Measurements from ENCODE around the gene RNF41.
"Not testable (repeated sequence)": the region's sequence is repeated elsewhere in the genome, so short reads cannot be mapped to it uniquely, and the experiment has no call there.

The RNF41 gene

DNA sequence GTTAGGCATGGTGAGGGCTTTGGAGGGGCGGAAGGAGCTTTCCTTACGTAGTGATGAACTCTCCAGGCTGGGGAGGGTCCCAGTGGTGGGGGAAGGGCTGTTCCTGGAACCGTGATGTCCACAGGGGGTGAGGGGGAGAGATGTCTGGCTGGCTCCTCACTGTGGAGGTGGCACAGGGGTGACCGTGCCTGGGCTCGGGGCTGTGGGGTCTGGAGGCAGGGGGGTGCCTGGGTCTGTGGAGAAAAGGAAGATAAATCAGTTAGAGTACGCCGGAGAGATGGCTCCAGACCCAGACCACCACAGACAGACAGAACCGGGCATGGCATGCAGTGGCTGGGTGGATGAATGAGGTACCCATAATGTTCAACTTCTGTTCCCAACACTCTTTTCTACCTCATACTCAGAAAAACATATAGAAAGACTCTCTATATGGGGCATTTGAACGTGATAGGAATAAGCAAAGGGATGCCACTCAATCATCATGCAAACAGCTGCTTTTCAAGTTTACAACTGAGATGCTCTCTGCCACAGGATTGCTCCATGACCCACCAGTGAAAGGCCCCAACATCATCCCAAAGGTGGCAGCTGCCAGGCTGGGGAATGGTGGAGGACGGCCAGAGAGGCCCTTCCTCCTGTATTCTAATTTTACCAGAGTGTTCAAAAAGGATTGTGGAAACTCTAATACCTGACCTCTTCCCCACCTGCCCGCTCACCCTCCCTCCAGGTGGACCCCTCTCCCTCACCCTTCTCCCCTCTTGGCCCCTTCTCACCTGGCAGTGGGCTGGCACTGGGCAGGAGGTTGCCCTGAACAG lies 58.0 kb downstream of the RNF41 start:
- no peak for DNase-seq

DNA sequence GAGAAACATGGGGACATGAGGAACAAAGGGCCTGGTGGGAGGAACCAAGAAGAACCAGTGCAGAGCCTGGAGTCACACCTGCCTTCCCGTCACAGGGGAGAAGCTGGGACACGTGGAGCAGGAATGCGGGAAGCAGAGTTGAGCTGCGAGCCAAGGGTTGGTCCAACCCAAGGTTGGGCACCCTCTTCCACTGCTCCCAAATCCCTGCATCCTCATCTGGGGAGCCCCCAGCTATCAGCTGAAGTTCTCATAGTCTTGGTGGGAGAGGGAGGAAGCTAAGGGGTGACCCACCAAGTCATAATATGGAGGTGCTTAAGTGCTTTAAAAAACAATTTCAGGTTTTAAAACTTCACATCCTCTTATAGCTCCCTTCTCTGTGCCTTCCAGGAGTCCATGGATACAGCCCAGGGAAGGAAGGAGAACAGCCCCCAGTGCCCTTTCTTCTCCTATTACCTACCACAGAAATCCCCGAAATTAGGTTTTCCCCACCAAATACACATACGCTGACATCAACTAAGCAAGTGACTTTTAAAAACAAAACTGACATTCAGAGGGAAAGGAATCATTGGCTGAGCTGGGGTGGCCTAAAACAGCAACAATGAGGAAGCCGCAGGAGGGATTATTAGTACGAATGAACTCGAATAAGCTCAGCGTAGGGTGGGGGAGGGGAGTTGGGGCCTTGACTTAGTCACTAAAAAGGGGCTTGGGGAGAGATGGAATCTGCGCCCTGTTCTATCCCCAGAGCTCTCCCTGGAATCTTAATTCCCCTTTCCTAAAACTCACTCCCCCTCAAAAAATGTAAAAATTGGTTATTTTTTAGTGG lies 59.0 kb downstream of the RNF41 start:
- DNase-seq = no peak

- DNase-seq = no peak
Observed at GRCh38 chr12:56161690-56162351, 59.9 kb downstream of the RNF41 start.

GRCh38 chr12:56160894-56161689 lies 60.6 kb downstream of the RNF41 start:
- no peak for DNase-seq

DNA sequence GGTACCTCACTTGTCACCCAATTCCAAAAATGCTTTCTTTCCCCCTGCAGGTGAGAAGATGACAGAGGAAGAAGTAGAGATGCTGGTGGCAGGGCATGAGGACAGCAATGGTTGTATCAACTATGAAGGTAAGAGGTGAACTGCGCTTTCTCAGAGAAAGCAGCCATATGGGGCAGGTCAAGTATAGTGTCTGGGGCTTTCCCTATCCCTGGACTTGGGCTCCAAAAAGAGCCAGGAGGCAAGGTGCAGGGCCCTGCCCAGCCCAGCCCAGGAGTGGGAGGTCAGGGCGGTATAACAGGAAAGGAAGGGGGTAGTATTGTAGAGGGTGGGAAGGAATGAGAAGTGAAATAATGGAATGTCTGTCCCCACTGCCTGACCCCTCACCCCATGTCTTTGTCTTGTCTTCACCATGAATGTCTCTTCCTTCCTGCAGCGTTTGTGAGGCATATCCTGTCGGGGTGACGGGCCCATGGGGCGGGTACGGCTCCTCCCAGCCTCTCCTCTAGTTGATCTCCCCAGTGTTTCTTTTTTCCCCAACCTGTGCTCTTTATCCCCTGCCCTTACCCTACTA lies 61.4 kb downstream of the RNF41 start:
- DNase-seq = no peak

GRCh38 chr12:56159482-56160192 lies 62.1 kb downstream of the RNF41 start:
- no peak for DNase-seq

DNA sequence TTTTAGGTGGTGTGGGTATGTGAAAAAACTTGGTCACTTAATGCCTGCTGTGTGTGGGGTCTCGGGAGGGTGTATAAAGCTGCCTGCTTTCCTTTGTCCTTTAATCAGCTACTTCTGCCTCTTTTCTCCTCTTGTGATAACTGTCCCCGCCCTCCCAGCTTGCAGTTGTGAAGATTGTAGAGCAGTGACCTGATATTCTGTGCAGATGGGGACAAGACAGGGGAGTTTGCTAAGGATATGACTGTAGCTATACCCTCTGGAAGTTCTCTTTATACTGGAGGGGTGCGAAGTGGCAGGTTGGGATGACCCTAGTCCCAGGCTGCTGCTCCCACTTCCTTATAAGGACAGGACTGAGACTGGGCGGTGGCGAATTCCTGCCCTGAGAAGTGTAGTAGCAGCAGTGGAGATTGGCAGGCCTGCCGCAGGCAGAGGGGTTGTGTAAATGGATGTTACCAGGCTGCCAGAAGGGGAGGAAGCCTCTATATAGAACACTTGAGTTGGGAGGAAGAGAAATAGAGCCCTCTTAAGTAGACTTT lies 62.7 kb downstream of the RNF41 start:
- DNase-seq = peak; percentile 59

- DNase-seq = peak; percentile 100
Observed at GRCh38 chr12:56158029-56158925, 63.4 kb downstream of the RNF41 start, which contains the start of gene MYL6. Gene MYL6, plus strand, starts transcription at chr12:56158359. Its CDS starts 43 bp downstream, at chr12:56158402.

DNA sequence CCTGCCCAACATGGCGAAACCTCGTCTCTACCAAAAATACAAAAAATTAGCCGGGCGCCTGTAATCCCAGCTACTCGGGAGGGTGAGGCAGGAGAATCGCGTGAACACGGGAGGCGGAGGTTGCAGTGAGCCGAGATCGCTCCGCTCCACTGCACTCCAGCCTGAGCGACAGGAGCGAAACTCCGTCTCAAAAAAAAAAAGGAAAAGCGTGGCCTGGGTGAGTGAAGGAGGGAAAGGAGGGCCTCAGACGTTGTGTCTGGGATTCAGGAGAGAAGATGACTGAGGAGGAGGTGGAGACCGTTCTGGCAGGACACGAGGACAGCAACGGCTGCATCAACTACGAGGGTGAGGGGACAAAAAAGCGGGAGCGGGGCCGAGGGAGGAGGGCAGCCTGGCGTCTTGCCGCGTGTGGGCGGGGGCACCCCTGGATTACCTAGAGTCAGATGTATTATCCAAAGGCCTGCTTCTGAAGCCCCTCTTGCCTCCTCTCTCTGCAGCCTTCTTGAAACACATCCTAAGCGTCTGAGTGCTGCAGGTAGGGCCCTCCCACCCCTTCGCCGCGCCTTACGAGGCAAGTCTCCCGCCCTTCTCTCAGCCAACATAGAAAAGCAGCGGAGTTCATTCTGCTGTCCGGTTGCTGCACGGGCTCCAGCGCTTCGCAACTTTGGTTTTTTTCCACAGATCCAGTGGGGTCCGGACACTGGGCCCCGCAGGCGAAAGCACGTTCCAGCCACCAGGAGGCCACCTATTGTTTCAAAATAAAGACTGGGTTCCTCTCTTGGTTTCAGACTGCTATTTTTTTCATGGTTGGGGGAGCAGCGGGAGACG lies 64.3 kb downstream of the RNF41 start:
- peak; percentile 95 for DNase-seq

GRCh38 chr12:56156464-56157200 lies 65.1 kb downstream of the RNF41 start:
- not testable (repeated sequence) for DNase-seq

- no peak for DNase-seq
Observed at GRCh38 chr12:56155256-56155845, 66.4 kb downstream of the RNF41 start.

DNA sequence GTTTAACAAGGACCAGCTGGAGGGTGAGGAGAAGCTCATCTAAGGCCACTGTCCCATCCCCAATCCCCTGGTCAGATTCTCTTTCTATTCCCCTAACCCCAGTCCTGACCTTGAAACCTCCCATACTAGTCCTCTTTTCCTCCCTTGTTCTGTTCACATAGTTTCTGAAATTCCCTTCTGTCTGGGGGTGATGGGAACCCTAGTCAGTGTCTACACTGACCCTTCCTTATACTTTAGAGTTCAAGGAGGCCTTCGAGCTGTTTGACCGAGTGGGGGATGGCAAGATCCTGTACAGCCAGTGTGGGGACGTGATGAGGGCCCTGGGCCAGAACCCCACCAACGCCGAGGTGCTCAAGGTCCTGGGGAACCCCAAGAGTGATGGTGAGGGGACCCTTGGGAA lies 66.9 kb downstream of the RNF41 start:
- no peak for DNase-seq

GRCh38 chr12:56154246-56154771 lies 67.4 kb downstream of the RNF41 start:
- DNase-seq = peak; percentile 57

DNA sequence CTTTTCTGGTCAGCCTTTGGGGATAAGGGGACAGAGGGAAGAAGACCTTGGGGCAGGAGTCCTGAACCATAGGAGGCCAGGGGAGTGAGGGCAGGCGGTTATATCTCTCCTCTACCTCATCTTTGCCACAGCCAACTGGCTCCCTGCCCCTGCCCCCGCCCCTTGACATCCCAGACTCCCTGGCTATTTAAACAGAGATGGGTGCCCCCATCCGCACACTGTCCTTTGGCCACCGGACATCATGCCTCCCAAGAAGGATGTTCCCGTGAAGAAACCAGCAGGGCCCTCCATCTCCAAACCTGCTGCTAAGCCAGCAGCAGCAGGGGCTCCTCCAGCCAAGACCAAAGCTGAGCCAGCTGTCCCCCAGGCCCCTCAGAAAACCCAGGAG lies 68.0 kb downstream of the RNF41 start:
- DNase-seq = no peak

- peak; percentile 28 for DNase-seq
Observed at GRCh38 chr12:56152756-56153677, 68.7 kb downstream of the RNF41 start.
